22Rv1 (cell line): Measurements from ENCODE around the gene NUP62.

Source experiments
- ZFX ChIP-seq: fragments of 450-650 bp; IDR thresholded peaks from 2 replicates; pipeline ENCODE4 v1.6.1; 2017; ENCODE audit warnings: antibody characterized with exemption, borderline replicate concordance
- TF ChIP-seq, protein P1 (sequence below): fragments of 450-650 bp; IDR thresholded peaks from 2 replicates; pipeline ENCODE4 v1.5.1; 2017; ENCODE audit warnings: mild to moderate bottlenecking

DNA sequence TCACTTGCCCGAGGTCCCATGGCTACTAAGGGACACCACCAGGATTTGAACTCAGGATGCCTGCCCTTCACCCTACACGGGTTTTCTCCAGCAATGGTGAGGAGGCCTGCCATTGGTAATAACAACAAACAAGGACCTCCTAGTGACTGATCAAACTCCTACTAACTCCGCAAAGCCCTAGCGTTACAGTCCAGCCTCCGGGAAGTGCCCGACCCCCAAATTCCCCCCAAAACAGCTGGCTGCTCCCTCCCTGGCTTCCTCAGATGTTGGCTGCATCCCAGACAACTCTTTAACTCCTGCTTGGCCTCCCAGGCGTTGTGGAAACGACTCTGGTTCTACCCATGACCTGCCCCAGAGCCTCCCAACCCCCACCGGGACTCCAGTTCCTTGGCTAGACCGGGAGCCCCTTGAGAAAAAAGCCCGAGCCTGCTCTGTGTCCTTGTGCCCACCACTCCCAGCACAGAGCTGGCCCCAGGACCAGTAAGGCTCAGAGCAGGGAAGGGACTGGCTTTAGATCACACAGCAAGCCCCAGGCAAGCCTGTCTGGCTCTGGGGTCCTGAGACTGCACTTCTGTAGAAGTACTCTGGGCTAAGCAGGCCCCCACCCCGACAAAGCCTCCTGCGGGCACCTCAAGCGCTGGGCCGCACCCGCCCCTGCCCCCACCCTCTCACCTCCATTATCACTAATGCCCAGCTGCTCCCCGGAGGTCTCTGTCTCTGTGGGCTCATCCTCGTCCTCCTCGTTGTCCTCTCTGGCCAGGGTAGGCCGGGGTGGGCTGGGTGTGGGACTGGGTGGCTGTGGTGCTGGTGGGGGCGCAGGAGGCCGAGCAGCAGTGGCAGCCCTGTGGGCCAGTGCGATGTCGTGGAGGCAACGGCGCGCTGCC, 56.8 kb downstream of the NUP62 start:
- TF ChIP-seq, protein P1, sequence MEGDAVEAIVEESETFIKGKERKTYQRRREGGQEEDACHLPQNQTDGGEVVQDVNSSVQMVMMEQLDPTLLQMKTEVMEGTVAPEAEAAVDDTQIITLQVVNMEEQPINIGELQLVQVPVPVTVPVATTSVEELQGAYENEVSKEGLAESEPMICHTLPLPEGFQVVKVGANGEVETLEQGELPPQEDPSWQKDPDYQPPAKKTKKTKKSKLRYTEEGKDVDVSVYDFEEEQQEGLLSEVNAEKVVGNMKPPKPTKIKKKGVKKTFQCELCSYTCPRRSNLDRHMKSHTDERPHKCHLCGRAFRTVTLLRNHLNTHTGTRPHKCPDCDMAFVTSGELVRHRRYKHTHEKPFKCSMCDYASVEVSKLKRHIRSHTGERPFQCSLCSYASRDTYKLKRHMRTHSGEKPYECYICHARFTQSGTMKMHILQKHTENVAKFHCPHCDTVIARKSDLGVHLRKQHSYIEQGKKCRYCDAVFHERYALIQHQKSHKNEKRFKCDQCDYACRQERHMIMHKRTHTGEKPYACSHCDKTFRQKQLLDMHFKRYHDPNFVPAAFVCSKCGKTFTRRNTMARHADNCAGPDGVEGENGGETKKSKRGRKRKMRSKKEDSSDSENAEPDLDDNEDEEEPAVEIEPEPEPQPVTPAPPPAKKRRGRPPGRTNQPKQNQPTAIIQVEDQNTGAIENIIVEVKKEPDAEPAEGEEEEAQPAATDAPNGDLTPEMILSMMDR: no peak
- TF ChIP-seq ZFX: no peak
